HepG2 (cell line): ENCODE data around the gene CDC42EP4. TPM values are rescaled to one million over a fixed set of nuclear protein-coding genes. Genes with fewer than 3 reads are reported as not detected.

Experiments
- ATAC-seq: fragments of 200-7000 bp; cut with Tn5 transposase; 3 replicates; pipeline ENCODE4 v1.9.1; 2020; ENCODE audit warnings: mild to moderate bottlenecking, moderate library complexity
- BruUV-seq: library from RNA; stranded (reverse); fragments of 400-500 nt; replicated peaks from 2 replicates; lab custom pipeline; 2021; lab: Mats Ljungman, UMichigan
- CTCF ChIA-PET: fragments of 300-600 bp; formaldehyde crosslinking; extraction: SDS; loops from one replicate; lab custom pipeline; 2021; ENCODE audit warnings: low total read pairs, inconsistent platforms, low intra/inter-chr PET ratio; lab: Yijun Ruan, JAX
- POLR2A ChIA-PET: fragments of 350-600 bp; sonication (Branson Sonifier 250); formaldehyde crosslinking; loops from one replicate; lab custom pipeline; 2020; ENCODE audit warnings: antibody characterized with exemption, inconsistent platforms; lab: Yijun Ruan, JAX
- DNase-seq: peaks from one replicate; pipeline ENCODE4 v3.0.0-alpha.2; 2015; ENCODE audit warnings: low spot score
- FAIRE-seq: peaks from 3 replicates; lab custom pipeline; 2011; peaks lifted over from hg19 to GRCh38; lab: Jason Lieb, UNC
- H2AFZ ChIP-seq: one replicate; pipeline ENCODE4 v1.6.1; 2011; ENCODE audit warnings: low read length, inconsistent platforms
- H3K27ac ChIP-seq: fragments of 300-600 bp; 3 replicates; pipeline ENCODE4 v1.8.0; 2011; ENCODE audit warnings: mixed run types, mild to moderate bottlenecking, mixed read lengths, low read length, inconsistent platforms; ENCODE audit not compliant: insufficient read depth; ENCODE audit errors: extremely low read length
- H3K27me3 ChIP-seq, 2 experiments: fragments of 200-600 bp in 1 of 2; 2 replicates in 1 of 2; 3 replicates in 1 of 2; pipeline versions ENCODE4 v1.6.0 to v1.8.0; 2011; ENCODE audit warnings: low read length in 2 of 2, mild to moderate bottlenecking in 2 of 2, moderate library complexity in 2 of 2, inconsistent platforms in 1 of 2; ENCODE audit not compliant: insufficient read depth in 2 of 2, control insufficient read depth in 1 of 2
- H3K36me3 ChIP-seq, 2 experiments: fragments of 200-600 bp in 1 of 2; replicated peaks in 1 of 2; 2 replicates in 1 of 2; 3 replicates in 1 of 2; pipeline versions ENCODE4 v1.5.1 to v1.8.0; 2011; ENCODE audit warnings: low read length in 2 of 2, inconsistent platforms in 1 of 2; ENCODE audit not compliant: insufficient read depth in 2 of 2, control insufficient read depth in 1 of 2
- H3K4me1 ChIP-seq: 2 replicates; pipeline ENCODE4 v1.5.1; 2012; ENCODE audit warnings: low read length, inconsistent platforms; ENCODE audit not compliant: insufficient read depth
- H3K4me2 ChIP-seq: 2 replicates; pipeline ENCODE4 v1.6.0; 2011; ENCODE audit warnings: low read depth, low read length, inconsistent platforms
- H3K4me3 ChIP-seq, 3 experiments: fragments of 200-600 bp in 1 of 3; sonication (generic), shearing (Covaris generic) in 1 of 3; replicated peaks in 1 of 3; 2 replicates each; pipeline ENCODE4 v1.5.1; 2011 to 2016; ENCODE audit warnings: low read length in 3 of 3, inconsistent platforms in 2 of 3, low read depth in 2 of 3, mild to moderate bottlenecking in 2 of 3, control low read depth in 1 of 3, mixed read lengths in 1 of 3; ENCODE audit not compliant: insufficient read depth in 1 of 3
- H3K79me2 ChIP-seq: one replicate; pipeline ENCODE4 v1.6.1; 2011; ENCODE audit warnings: low read length, inconsistent platforms; ENCODE audit not compliant: insufficient read depth
- H3K9ac ChIP-seq: 2 replicates; pipeline ENCODE4 v1.6.0; 2011; ENCODE audit warnings: mild to moderate bottlenecking, low read depth, low read length, inconsistent platforms; ENCODE audit not compliant: insufficient read depth
- H3K9me3 ChIP-seq: 2 replicates; pipeline ENCODE4 v1.5.1; 2012; ENCODE audit warnings: mild to moderate bottlenecking, low read length
- H4K20me1 ChIP-seq: 2 replicates; pipeline ENCODE4 v1.6.0; 2011; ENCODE audit warnings: inconsistent platforms, mild to moderate bottlenecking, low read length, moderate library complexity; ENCODE audit not compliant: insufficient read depth
- DNMT1 ChIP-seq: sonication (generic); formaldehyde crosslinking; IDR thresholded peaks from 2 replicates; pipeline ENCODE4 v1.5.1; 2020; ENCODE audit warnings: mild to moderate bottlenecking, missing genetic modification reagents
- ELF3 ChIP-seq: IDR thresholded peaks from 2 replicates; pipeline ENCODE4 v1.6.1; 2016; ENCODE audit warnings: missing genetic modification reagents, missing compliant biosample characterization
- FOXK1 ChIP-seq: sonication (generic); formaldehyde crosslinking; IDR thresholded peaks from 2 replicates; pipeline ENCODE4 v1.4.0; 2020; ENCODE audit warnings: low read depth, missing genetic modification reagents, borderline replicate concordance
- IRF2 ChIP-seq: IDR thresholded peaks from 2 replicates; pipeline ENCODE4 v1.6.1; 2018; ENCODE audit warnings: missing genetic modification reagents, missing compliant biosample characterization
- KLF15 ChIP-seq: sonication (generic); formaldehyde crosslinking; IDR thresholded peaks from 2 replicates; pipeline ENCODE4 v1.8.1; 2023; ENCODE audit warnings: borderline replicate concordance, mild to moderate bottlenecking, inconsistent platforms, missing genetic modification reagents, mixed read lengths
- REPIN1 ChIP-seq: sonication (generic); formaldehyde crosslinking; IDR thresholded peaks from 2 replicates; pipeline ENCODE4 v1.8.0; 2022; ENCODE audit warnings: missing genetic modification reagents, low read depth, mild to moderate bottlenecking, borderline replicate concordance
- SIX4 ChIP-seq: sonication (generic); formaldehyde crosslinking; IDR thresholded peaks from 2 replicates; pipeline ENCODE4 v1.4.0; 2020; ENCODE audit warnings: missing genetic modification reagents
- SP4 ChIP-seq: sonication (generic); formaldehyde crosslinking; IDR thresholded peaks from 2 replicates; pipeline ENCODE4 v1.8.1; 2023; ENCODE audit warnings: mild to moderate bottlenecking, missing genetic modification reagents
- SRY ChIP-seq: sonication (generic); formaldehyde crosslinking; IDR thresholded peaks from 2 replicates; pipeline ENCODE4 v1.8.0; 2022; ENCODE audit warnings: mild to moderate bottlenecking, missing genetic modification reagents
- STAT5B ChIP-seq: sonication (generic); formaldehyde crosslinking; IDR thresholded peaks from 2 replicates; pipeline ENCODE4 v1.4.0; 2020; ENCODE audit warnings: missing genetic modification reagents
- TEAD2 ChIP-seq: sonication (generic); formaldehyde crosslinking; IDR thresholded peaks from 2 replicates; pipeline ENCODE4 v1.9.0; 2021; ENCODE audit warnings: missing genetic modification reagents
- ZNF282 ChIP-seq: fragments of 450-650 bp; IDR thresholded peaks from 2 replicates; pipeline ENCODE4 v1.6.1; 2018; ENCODE audit not compliant: partially characterized antibody
- ZNF446 ChIP-seq: sonication (generic); formaldehyde crosslinking; IDR thresholded peaks from 2 replicates; pipeline ENCODE4 v1.5.0; 2020; ENCODE audit warnings: mild to moderate bottlenecking, missing genetic modification reagents
- ZNF619 ChIP-seq: sonication (generic); formaldehyde crosslinking; IDR thresholded peaks from 2 replicates; pipeline ENCODE4 v1.4.0; 2020; ENCODE audit warnings: mild to moderate bottlenecking, missing genetic modification reagents
- WGBS: methylation state at CpG from one replicate; pipeline ENCODE4 v1.1.6; 2017; ENCODE audit warnings: low lambda C conversion rate; 5-methylcytosine and 5-hydroxymethylcytosine counted together
- in situ Hi-C: cut with HindIII; loops from 2 replicates; pipeline ENCODE4 v1.10.0; 2017; ENCODE audit warnings: low pct_unique_long_range_greater_than_20kb; ENCODE audit not compliant: extremely low pct_ligation_motif_present
- intact Hi-C: fragments of 100-400 bp; cut with micrococcal nuclease; formaldehyde crosslinking; loops from one replicate; pipeline ENCODE4 v1.10.0; 2022; ENCODE audit not compliant: unreplicated experiment
- polyA plus RNA-seq, 8 experiments: library from polyadenylated mRNA; depleted of rRNA in 3 of 8; stranded (reverse) in 7 of 8; unstranded in 1 of 8; fragments of >200 nt; fragmentation: Illumina TruSeq in 4 of 8; extraction: Trizol in 4 of 8; gene quantifications; 2 replicates each; pipeline versions ENCODE4 v1.2.1 to v1.2.3, GENCODE V29; 2011 to 2016; ENCODE audit warnings: low read depth in 4 of 8, missing spikeins in 1 of 8, mixed read lengths in 1 of 8; ENCODE audit not compliant: insufficient read depth in 1 of 8
- total RNA-seq, 5 experiments: library from RNA; depleted of rRNA; stranded (reverse); fragments of >200 nt; fragmentation: Illumina TruSeq; extraction: Trizol; gene quantifications; 2 replicates each; pipeline ENCODE4 v1.2.3, GENCODE V29; 2016; ENCODE audit warnings: low read depth in 1 of 5
- TF ChIP-seq, protein P1 (sequence below): sonication (generic); formaldehyde crosslinking; IDR thresholded peaks from 2 replicates; pipeline ENCODE4 v1.4.0; 2020; ENCODE audit warnings: missing genetic modification reagents, borderline replicate concordance
- TF ChIP-seq, protein P2 (sequence below): sonication (generic); formaldehyde crosslinking; IDR thresholded peaks from 2 replicates; pipeline ENCODE4 v1.4.0; 2020; ENCODE audit warnings: missing genetic modification reagents
- TF ChIP-seq, protein P3 (sequence below): sonication (generic); formaldehyde crosslinking; IDR thresholded peaks from 2 replicates; pipeline ENCODE4 v1.5.0; 2020; ENCODE audit warnings: mild to moderate bottlenecking, missing genetic modification reagents, moderate library complexity
- TF ChIP-seq, protein P4 (sequence below): sonication (generic); formaldehyde crosslinking; IDR thresholded peaks from 2 replicates; pipeline ENCODE4 v1.8.1; 2023; ENCODE audit warnings: mild to moderate bottlenecking, missing genetic modification reagents, borderline replicate concordance

CDC42EP4 gene
- total and polyA plus RNA-seq, 2 of the 13 experiments (the other 11 are each of a cell fraction or from before 2014, with no cell fraction given) = 19.0 to 54.0 TPM

DNA sequence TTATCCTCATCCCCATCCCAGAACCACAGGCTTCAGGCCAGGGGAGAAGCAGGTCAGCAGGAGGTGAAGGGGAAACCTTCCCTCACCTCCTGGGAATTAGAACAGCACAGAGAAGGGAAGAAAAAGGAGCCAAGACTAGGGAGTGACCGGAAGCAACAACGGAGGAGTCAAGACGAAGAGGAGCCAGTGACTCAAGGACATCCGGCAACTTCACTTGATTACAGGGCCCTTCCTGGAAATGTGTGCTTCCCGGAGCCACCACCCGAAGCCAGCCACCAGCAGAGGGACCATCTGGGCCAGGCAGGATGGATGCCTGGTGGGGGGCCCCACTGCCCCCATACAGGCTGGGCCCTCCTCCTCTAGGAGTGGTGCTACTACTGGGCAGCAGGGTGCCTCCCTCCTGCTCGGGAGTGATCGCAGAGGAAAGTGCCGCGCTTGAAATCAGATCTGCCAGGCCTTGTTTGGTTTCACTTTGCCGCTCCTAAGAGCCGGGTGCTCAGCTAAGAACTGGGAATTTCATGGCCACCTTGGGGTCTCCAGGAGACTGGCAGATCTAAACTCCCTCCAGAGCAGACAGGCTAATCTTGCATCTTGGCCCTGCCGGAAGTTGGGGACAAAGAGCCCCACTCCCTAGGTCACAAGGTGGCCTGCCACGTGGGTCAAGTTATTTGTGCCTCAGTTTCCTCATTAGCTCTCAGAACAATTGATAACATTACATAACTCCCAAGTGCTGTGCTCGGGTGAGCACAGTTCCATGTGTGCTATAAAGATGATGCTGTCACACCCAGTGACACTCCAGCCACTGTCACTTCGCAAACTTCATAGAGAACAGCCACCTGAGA, 6.6 kb downstream of the CDC42EP4 start:
- peaks cover 5 to 10% of the 10 kb centered on the region in 2 experiments; a peak in 3 of 5 replicates for H3K36me3 ChIP-seq
- H3K4me3 ChIP-seq = peak overlapping the region in 1 of 3 experiments; percentile 22; a peak in 1 of 6 replicates
- 84% methylated on average over 15 of the region's 16 CpGs for WGBS
- H2AFZ ChIP-seq = no peak overlapping the region
- DNase-seq (no peak), ATAC-seq (0 out of 3 replicates have a peak, but pooled peaks have one; percentile 5), FAIRE-seq (no peak)
- peaks cover 52% of the 10 kb centered on the region for H4K20me1 ChIP-seq
- H3K4me1 ChIP-seq = peaks cover 85% of the 10 kb centered on the region
- ChIA-PET CTCF (no interaction called here), POLR2A (interaction anchor here (8.2 kb wide), 1 partner anchor 43 kb away, joined by 204 read pairs; the partner anchor contains the start of gene CPSF4L)
- no TSS peak for BruUV-seq
- in situ Hi-C loops = no loop called here
- H3K9me3 ChIP-seq = no peaks in the 10 kb centered on the region
- no peak overlapping the region for H3K27ac ChIP-seq
- peaks cover 90% of the 10 kb centered on the region for H3K79me2 ChIP-seq
- intact Hi-C loops = no loop called here
- H3K9ac ChIP-seq = no peak overlapping the region
- no peaks in the 10 kb centered on the region; a peak in 1 of 5 replicates for H3K27me3 ChIP-seq
- H3K4me2 ChIP-seq = peak overlapping the region; percentile 21; the same call in 1 of the 2 replicates
- TF ChIP-seq ZNF446 = no peak
- TF ChIP-seq DNMT1 (CRISPR knock-in tag) = no peak
- TF ChIP-seq ZNF619 (CRISPR knock-in tag) = 0 out of 2 replicates have a peak, but pooled peaks have one; percentile 55
- TF ChIP-seq FOXK1 = no peak
- TF ChIP-seq REPIN1 = no peak
- no peak for TF ChIP-seq ZNF282
- no peak for TF ChIP-seq STAT5B (CRISPR knock-in tag)
- 0 out of 2 replicates have a peak, but pooled peaks have one; percentile 33 for TF ChIP-seq IRF2
- TF ChIP-seq, protein P1, sequence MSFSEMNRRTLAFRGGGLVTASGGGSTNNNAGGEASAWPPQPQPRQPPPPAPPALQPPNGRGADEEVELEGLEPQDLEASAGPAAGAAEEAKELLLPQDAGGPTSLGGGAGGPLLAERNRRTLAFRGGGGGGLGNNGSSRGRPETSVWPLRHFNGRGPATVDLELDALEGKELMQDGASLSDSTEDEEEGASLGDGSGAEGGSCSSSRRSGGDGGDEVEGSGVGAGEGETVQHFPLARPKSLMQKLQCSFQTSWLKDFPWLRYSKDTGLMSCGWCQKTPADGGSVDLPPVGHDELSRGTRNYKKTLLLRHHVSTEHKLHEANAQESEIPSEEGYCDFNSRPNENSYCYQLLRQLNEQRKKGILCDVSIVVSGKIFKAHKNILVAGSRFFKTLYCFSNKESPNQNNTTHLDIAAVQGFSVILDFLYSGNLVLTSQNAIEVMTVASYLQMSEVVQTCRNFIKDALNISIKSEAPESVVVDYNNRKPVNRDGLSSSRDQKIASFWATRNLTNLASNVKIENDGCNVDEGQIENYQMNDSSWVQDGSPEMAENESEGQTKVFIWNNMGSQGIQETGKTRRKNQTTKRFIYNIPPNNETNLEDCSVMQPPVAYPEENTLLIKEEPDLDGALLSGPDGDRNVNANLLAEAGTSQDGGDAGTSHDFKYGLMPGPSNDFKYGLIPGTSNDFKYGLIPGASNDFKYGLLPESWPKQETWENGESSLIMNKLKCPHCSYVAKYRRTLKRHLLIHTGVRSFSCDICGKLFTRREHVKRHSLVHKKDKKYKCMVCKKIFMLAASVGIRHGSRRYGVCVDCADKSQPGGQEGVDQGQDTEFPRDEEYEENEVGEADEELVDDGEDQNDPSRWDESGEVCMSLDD (CRISPR knock-in tag) = no peak
- TF ChIP-seq, protein P2, sequence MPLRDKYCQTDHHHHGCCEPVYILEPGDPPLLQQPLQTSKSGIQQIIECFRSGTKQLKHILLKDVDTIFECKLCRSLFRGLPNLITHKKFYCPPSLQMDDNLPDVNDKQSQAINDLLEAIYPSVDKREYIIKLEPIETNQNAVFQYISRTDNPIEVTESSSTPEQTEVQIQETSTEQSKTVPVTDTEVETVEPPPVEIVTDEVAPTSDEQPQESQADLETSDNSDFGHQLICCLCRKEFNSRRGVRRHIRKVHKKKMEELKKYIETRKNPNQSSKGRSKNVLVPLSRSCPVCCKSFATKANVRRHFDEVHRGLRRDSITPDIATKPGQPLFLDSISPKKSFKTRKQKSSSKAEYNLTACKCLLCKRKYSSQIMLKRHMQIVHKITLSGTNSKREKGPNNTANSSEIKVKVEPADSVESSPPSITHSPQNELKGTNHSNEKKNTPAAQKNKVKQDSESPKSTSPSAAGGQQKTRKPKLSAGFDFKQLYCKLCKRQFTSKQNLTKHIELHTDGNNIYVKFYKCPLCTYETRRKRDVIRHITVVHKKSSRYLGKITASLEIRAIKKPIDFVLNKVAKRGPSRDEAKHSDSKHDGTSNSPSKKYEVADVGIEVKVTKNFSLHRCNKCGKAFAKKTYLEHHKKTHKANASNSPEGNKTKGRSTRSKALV (CRISPR knock-in tag) = no peak
- TF ChIP-seq TEAD2 (CRISPR knock-in tag) = no peak
- TF ChIP-seq, protein P3, sequence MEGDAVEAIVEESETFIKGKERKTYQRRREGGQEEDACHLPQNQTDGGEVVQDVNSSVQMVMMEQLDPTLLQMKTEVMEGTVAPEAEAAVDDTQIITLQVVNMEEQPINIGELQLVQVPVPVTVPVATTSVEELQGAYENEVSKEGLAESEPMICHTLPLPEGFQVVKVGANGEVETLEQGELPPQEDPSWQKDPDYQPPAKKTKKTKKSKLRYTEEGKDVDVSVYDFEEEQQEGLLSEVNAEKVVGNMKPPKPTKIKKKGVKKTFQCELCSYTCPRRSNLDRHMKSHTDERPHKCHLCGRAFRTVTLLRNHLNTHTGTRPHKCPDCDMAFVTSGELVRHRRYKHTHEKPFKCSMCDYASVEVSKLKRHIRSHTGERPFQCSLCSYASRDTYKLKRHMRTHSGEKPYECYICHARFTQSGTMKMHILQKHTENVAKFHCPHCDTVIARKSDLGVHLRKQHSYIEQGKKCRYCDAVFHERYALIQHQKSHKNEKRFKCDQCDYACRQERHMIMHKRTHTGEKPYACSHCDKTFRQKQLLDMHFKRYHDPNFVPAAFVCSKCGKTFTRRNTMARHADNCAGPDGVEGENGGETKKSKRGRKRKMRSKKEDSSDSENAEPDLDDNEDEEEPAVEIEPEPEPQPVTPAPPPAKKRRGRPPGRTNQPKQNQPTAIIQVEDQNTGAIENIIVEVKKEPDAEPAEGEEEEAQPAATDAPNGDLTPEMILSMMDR = peak; percentile 22; the same call in 1 of the 2 replicates
- no peak for TF ChIP-seq ELF3 (CRISPR knock-in tag)
- no peak for TF ChIP-seq SP4 (CRISPR knock-in tag)
- TF ChIP-seq SRY (CRISPR knock-in tag) = no peak
- no peak for TF ChIP-seq KLF15 (CRISPR knock-in tag)
- TF ChIP-seq, protein P4, sequence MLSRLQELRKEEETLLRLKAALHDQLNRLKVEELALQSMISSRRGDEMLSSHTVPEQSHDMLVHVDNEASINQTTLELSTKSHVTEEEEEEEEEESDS = no peak
- TF ChIP-seq SIX4 (CRISPR knock-in tag) = no peak
